HepG2 (cell line): ENCODE measurements around the gene SLC13A5. TPM values are rescaled to one million over a fixed set of nuclear protein-coding genes. Genes with fewer than 3 reads are reported as not detected.

Source experiments
- DBP ChIP-seq: sonication (generic); formaldehyde crosslinking; IDR thresholded peaks from 2 replicates; pipeline ENCODE4 v1.4.0; 2020; ENCODE audit warnings: missing genetic modification reagents; ENCODE audit errors: not compliant biosample characterization
- ELF4 ChIP-seq: sonication (generic); formaldehyde crosslinking; IDR thresholded peaks from 2 replicates; pipeline ENCODE4 v1.5.0; 2020; ENCODE audit warnings: missing genetic modification reagents, mild to moderate bottlenecking, moderate library complexity, borderline replicate concordance
- FOXK1 ChIP-seq: sonication (generic); formaldehyde crosslinking; IDR thresholded peaks from 2 replicates; pipeline ENCODE4 v1.4.0; 2020; ENCODE audit warnings: low read depth, missing genetic modification reagents, borderline replicate concordance
- GATAD2A ChIP-seq: IDR thresholded peaks from 2 replicates; pipeline ENCODE4 v1.6.1; 2016
- GLMP ChIP-seq: sonication (generic); formaldehyde crosslinking; IDR thresholded peaks from 2 replicates; pipeline ENCODE4 v1.9.0; 2021; ENCODE audit warnings: missing genetic modification reagents, mild to moderate bottlenecking, borderline replicate concordance
- HNF4G ChIP-seq, 2 experiments: sonication (generic) in 1 of 2; formaldehyde crosslinking in 1 of 2; IDR thresholded peaks; 2 replicates each; pipeline versions ENCODE4 v1.4.0 to v1.6.1; 2011 to 2020; ENCODE audit warnings: borderline replicate concordance in 2 of 2, low read depth in 2 of 2, mild to moderate bottlenecking in 2 of 2, low read length in 1 of 2, missing genetic modification reagents in 1 of 2, moderate library complexity in 1 of 2
- HOXA5 ChIP-seq: sonication (generic); formaldehyde crosslinking; IDR thresholded peaks from 2 replicates; pipeline ENCODE4 v1.4.0; 2020; ENCODE audit warnings: missing genetic modification reagents
- IKZF5 ChIP-seq: IDR thresholded peaks from 2 replicates; pipeline ENCODE4 v1.6.1; 2018; ENCODE audit warnings: missing genetic modification reagents, mild to moderate bottlenecking, missing compliant biosample characterization
- IRF2 ChIP-seq: IDR thresholded peaks from 2 replicates; pipeline ENCODE4 v1.6.1; 2018; ENCODE audit warnings: missing genetic modification reagents, missing compliant biosample characterization
- LBX2 ChIP-seq: sonication (generic); formaldehyde crosslinking; IDR thresholded peaks from 2 replicates; pipeline ENCODE4 v1.5.0; 2020; ENCODE audit warnings: missing genetic modification reagents, mild to moderate bottlenecking, borderline replicate concordance
- MTF1 ChIP-seq: sonication (generic); formaldehyde crosslinking; IDR thresholded peaks from 2 replicates; pipeline ENCODE4 v1.5.0; 2020; ENCODE audit warnings: missing genetic modification reagents
- MXI1 ChIP-seq: IDR thresholded peaks from 3 replicates; pipeline ENCODE4 v1.6.1; 2012; ENCODE audit warnings: low read depth, low read length, inconsistent platforms, borderline replicate concordance
- NAIF1 ChIP-seq: sonication (generic); formaldehyde crosslinking; IDR thresholded peaks from 2 replicates; pipeline ENCODE4 v1.5.0; 2020; ENCODE audit warnings: mild to moderate bottlenecking, missing genetic modification reagents, borderline replicate concordance
- NFYC ChIP-seq: IDR thresholded peaks from 2 replicates; pipeline ENCODE4 v1.6.1; 2016; ENCODE audit warnings: missing genetic modification reagents, missing compliant biosample characterization
- NRL ChIP-seq: sonication (generic); formaldehyde crosslinking; IDR thresholded peaks from 2 replicates; pipeline ENCODE4 v1.5.0; 2020; ENCODE audit warnings: missing genetic modification reagents, mild to moderate bottlenecking, moderate library complexity, borderline replicate concordance
- PATZ1 ChIP-seq: sonication (generic); formaldehyde crosslinking; IDR thresholded peaks from 2 replicates; pipeline ENCODE4 v1.4.0; 2020; ENCODE audit warnings: missing genetic modification reagents
- RBAK ChIP-seq: sonication (generic); formaldehyde crosslinking; IDR thresholded peaks from 2 replicates; pipeline ENCODE4 v1.5.1; 2020; ENCODE audit warnings: mild to moderate bottlenecking, missing genetic modification reagents
- U2AF2 ChIP-seq: fragments of 200-400 bp; formaldehyde crosslinking; IDR thresholded peaks from 2 replicates; pipeline ENCODE4 v1.6.1; 2017; ENCODE audit warnings: low read depth, mild to moderate bottlenecking, low read length
- ZBTB7A ChIP-seq: sonication (generic); formaldehyde crosslinking; IDR thresholded peaks from 2 replicates; pipeline ENCODE4 v1.8.0; 2022; ENCODE audit warnings: mild to moderate bottlenecking, missing genetic modification reagents
- ZKSCAN1 ChIP-seq: fragments of 150-350 bp; IDR thresholded peaks from 2 replicates; pipeline ENCODE4 v1.6.1; 2014; ENCODE audit warnings: low read length
- ZNF33A ChIP-seq: sonication (generic); formaldehyde crosslinking; IDR thresholded peaks from 2 replicates; pipeline ENCODE4 v1.5.1; 2020; ENCODE audit warnings: missing genetic modification reagents, mild to moderate bottlenecking, moderate library complexity, borderline replicate concordance
- ZNF496 ChIP-seq: sonication (generic); formaldehyde crosslinking; IDR thresholded peaks from 2 replicates; pipeline ENCODE4 v1.8.1; 2023; ENCODE audit warnings: mild to moderate bottlenecking, moderate library complexity, missing genetic modification reagents; ENCODE audit not compliant: insufficient replicate concordance
- ZNF576 ChIP-seq: sonication (generic); formaldehyde crosslinking; IDR thresholded peaks from 2 replicates; pipeline ENCODE4 v1.4.0; 2020; ENCODE audit warnings: mild to moderate bottlenecking, missing genetic modification reagents
- ZNF775 ChIP-seq: sonication (generic); formaldehyde crosslinking; IDR thresholded peaks from 2 replicates; pipeline ENCODE4 v1.4.0; 2020; ENCODE audit warnings: missing genetic modification reagents, mild to moderate bottlenecking, moderate library complexity, borderline replicate concordance
- polyA plus RNA-seq, 8 experiments: library from polyadenylated mRNA; depleted of rRNA in 3 of 8; stranded (reverse) in 7 of 8; unstranded in 1 of 8; fragments of >200 nt; fragmentation: Illumina TruSeq in 4 of 8; extraction: Trizol in 4 of 8; gene quantifications; 2 replicates each; pipeline versions ENCODE4 v1.2.1 to v1.2.3, GENCODE V29; 2011 to 2016; ENCODE audit warnings: low read depth in 4 of 8, missing spikeins in 1 of 8, mixed read lengths in 1 of 8; ENCODE audit not compliant: insufficient read depth in 1 of 8
- total RNA-seq, 5 experiments: library from RNA; depleted of rRNA; stranded (reverse); fragments of >200 nt; fragmentation: Illumina TruSeq; extraction: Trizol; gene quantifications; 2 replicates each; pipeline ENCODE4 v1.2.3, GENCODE V29; 2016; ENCODE audit warnings: low read depth in 1 of 5

SLC13A5 gene
- total and polyA plus RNA-seq, 2 of the 13 experiments (the other 11 are each of a cell fraction or from before 2014, with no cell fraction given): 42.8 to 310 TPM

- TF ChIP-seq DBP (CRISPR knock-in tag) (no peak), ZBTB7A (no peak), HOXA5 (CRISPR knock-in tag) (no peak), HNF4G (IDR thresholded peaks at IDR 0.05; ENCODE audit: borderline replicate concordance, low read depth, low read length) (no peak; the same call in 1 of the 2 replicates), HNF4G (CRISPR knock-in tag; IDR thresholded peaks at IDR 0.05; ENCODE audit: borderline replicate concordance, low read depth) (no peak), PATZ1 (CRISPR knock-in tag) (peak; percentile 84), ZNF33A (CRISPR knock-in tag) (no peak), NAIF1 (CRISPR knock-in tag) (peak; percentile 67; the same call in 1 of the 2 replicates), LBX2 (no peak), ZNF775 (0 out of 2 replicates have a peak, but pooled peaks have one; percentile 64), NFYC (no peak), RBAK (no peak), ZKSCAN1 (no peak), ZNF496 (CRISPR knock-in tag) (no peak), NRL (CRISPR knock-in tag) (no peak), IKZF5 (CRISPR knock-in tag) (no peak), GATAD2A (CRISPR knock-in tag) (peak; percentile 61; the same call in 1 of the 2 replicates), GLMP (CRISPR knock-in tag) (no peak), FOXK1 (no peak; the same call in 1 of the 2 replicates), U2AF2 (no peak), MXI1 (no peak), IRF2 (CRISPR knock-in tag) (no peak), MTF1 (CRISPR knock-in tag) (no peak), ELF4 (CRISPR knock-in tag) (no peak), ZNF576 (CRISPR knock-in tag) (no peak)
Observed at GRCh38 chr17:6711081-6711674, 2.0 kb downstream of the SLC13A5 start (continued).
